A375 (cell line): ENCODE results near the gene FAAH2. TPM values are rescaled to one million over a fixed set of nuclear protein-coding genes. Genes with fewer than 3 reads are reported as not detected.

ENCODE experiments used
- total RNA-seq: library from RNA; depleted of rRNA; stranded (reverse); fragments of >200 nt; shearing (Covaris generic); gene quantifications from 2 replicates; pipeline ENCODE4 v1.2.3, GENCODE V29; 2014; rRNA removed

The FAAH2 gene, protein sequence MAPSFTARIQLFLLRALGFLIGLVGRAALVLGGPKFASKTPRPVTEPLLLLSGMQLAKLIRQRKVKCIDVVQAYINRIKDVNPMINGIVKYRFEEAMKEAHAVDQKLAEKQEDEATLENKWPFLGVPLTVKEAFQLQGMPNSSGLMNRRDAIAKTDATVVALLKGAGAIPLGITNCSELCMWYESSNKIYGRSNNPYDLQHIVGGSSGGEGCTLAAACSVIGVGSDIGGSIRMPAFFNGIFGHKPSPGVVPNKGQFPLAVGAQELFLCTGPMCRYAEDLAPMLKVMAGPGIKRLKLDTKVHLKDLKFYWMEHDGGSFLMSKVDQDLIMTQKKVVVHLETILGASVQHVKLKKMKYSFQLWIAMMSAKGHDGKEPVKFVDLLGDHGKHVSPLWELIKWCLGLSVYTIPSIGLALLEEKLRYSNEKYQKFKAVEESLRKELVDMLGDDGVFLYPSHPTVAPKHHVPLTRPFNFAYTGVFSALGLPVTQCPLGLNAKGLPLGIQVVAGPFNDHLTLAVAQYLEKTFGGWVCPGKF
- 0.11 TPM in 1 of 2 replicates, not detected in the other for total RNA-seq

DNA sequence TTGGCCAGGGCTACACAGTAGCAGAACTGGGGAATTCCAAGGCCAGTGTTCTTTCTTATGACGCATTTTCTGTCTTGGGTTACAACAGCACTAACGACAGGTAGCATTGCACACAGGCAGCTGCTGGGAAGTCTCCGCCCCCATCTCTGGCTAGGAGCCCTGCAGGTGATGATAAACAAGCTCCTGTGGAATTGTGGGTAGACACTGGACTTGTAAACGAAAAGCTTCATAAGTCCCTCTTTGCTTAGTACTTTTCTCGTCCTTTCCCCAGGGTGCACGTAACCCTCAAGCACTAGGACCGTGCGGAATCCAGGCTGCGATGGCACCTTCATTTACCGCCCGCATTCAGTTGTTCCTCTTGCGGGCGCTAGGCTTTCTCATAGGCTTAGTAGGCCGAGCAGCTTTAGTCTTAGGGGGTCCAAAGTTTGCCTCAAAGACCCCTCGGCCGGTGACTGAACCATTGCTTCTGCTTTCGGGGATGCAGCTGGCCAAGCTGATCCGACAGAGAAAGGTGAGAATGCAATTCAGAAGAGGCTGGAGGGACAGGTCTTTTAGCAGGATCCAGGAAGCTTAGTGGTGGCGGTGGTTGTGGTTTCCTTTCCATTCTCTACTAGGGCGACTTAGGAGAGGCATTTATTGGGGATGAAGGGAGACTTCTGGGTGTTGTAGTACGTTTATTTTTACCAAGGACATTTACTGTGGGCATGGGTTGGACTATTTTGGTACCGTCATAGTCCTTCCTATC lies at the start of gene FAAH2:
Gene FAAH2, plus strand, starts transcription at position 200 of the 745 bp plus-strand sequence. Its CDS starts 120 bp downstream, at position 320.

Other genes with a start within 250 kb of the FAAH2 start
- 14.1 and 16.4 TPM in 2 replicates for gene SPIN2B, start 165.2 kb upstream of the FAAH2 start, total RNA-seq
- gene SPIN2A, start 149.3 kb upstream of the FAAH2 start, total RNA-seq = 0.57 and 1.3 TPM in 2 replicates